PC-9 (cell line): ENCODE results near the gene PJA1.

Experiments
- EZH2 ChIP-seq: fragments of 200-600 bp; sonication (generic); IDR thresholded peaks from 2 replicates; pipeline ENCODE4 v1.8.0; 2017; ENCODE audit warnings: antibody characterized with exemption, low read depth
- TF ChIP-seq, protein P1 (sequence below): fragments of 200-600 bp; sonication (generic); conservative IDR thresholded peaks from 2 replicates; pipeline ENCODE4 v1.6.1; 2017; ENCODE audit warnings: mixed run types, antibody characterized with exemption, mild to moderate bottlenecking, moderate library complexity

DNA sequence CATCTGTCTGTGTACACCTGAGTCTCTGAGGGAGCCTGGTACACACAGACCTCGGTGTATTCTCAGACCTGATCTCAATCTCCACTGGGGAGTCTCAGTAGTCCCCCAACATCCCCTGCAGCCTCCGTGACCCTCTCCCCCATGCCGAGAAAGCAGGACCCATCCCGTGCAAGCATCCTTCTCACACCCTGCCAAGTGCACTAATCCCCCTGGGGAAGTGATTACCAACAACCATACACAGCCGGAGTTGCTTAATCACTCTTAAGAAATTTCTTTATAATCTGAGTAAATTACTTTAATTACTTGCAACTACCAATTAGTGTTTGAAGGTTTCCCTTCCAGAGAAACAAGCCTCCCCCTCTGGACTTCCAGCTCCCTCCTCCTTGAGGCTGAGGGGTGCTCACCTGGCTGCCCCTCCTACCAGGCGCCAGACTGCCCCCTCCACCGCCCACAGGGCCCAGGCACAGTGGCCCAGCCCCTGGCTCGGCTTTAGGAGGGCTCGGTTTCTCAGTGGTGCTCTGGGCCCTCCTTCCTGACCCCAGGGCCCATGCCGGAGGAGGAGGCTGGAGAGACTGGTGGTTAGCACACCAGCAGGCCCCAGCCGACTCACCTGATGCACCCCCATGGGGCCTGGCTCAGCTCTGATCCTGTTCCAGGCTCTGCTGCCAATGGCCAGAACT lies 43.8 kb downstream of the PJA1 start:
- TF ChIP-seq EZH2 = no peak
- TF ChIP-seq, protein P1, sequence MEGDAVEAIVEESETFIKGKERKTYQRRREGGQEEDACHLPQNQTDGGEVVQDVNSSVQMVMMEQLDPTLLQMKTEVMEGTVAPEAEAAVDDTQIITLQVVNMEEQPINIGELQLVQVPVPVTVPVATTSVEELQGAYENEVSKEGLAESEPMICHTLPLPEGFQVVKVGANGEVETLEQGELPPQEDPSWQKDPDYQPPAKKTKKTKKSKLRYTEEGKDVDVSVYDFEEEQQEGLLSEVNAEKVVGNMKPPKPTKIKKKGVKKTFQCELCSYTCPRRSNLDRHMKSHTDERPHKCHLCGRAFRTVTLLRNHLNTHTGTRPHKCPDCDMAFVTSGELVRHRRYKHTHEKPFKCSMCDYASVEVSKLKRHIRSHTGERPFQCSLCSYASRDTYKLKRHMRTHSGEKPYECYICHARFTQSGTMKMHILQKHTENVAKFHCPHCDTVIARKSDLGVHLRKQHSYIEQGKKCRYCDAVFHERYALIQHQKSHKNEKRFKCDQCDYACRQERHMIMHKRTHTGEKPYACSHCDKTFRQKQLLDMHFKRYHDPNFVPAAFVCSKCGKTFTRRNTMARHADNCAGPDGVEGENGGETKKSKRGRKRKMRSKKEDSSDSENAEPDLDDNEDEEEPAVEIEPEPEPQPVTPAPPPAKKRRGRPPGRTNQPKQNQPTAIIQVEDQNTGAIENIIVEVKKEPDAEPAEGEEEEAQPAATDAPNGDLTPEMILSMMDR = no peak
